ENCODE measurements around the gene TRAF5.
"Not testable (repeated sequence)": the region's sequence is repeated elsewhere in the genome, so short reads cannot be mapped to it uniquely, and the experiment has no call there.

Gene TRAF5

DNA sequence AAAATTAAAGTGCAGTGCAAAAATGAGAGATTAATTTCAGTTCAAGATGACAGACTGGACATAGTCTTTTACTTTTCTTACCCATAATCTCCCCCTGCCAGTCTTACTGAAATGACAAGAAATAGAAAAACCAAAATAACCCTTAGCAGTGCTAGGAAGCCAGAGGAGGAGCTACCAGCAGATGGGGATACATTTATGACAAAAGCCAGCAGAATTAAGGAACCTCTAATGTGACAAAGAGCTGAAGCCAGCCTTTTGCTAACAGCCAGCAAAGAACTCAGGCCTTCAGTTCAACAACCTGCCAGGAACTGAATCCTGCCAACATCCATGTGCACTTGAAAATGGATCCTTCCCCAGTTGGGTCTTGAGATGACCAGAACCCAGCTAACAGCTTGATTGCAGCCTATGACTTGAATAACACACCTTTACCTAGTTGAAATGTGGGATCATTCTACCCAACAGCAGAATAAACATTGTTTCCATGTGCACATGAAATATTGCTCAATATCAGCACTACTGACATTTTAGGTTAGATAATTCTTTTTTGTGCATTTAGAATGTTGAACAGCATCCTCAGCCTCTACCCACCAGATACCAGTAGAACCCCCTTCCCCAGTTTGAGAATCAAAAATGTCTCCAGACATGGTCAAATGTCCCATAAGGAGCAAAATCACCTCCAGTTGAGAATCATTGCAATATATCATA lies 7.9 kb upstream of the TRAF5 start:
- in situ Hi-C loops (cut with MboI; ENCODE audit: low pct_unique_long_range_greater_than_20kb, low sequenced_read_pairs, unreplicated experiment) = no loop called here
- TF ChIP-seq, protein P1, sequence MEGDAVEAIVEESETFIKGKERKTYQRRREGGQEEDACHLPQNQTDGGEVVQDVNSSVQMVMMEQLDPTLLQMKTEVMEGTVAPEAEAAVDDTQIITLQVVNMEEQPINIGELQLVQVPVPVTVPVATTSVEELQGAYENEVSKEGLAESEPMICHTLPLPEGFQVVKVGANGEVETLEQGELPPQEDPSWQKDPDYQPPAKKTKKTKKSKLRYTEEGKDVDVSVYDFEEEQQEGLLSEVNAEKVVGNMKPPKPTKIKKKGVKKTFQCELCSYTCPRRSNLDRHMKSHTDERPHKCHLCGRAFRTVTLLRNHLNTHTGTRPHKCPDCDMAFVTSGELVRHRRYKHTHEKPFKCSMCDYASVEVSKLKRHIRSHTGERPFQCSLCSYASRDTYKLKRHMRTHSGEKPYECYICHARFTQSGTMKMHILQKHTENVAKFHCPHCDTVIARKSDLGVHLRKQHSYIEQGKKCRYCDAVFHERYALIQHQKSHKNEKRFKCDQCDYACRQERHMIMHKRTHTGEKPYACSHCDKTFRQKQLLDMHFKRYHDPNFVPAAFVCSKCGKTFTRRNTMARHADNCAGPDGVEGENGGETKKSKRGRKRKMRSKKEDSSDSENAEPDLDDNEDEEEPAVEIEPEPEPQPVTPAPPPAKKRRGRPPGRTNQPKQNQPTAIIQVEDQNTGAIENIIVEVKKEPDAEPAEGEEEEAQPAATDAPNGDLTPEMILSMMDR (IDR thresholded peaks at IDR 0.05; ENCODE audit: extremely low read depth, insufficient read depth, missing control alignments) = no peak
- no peak for DNase-seq (ENCODE audit: low spot score)

DNA sequence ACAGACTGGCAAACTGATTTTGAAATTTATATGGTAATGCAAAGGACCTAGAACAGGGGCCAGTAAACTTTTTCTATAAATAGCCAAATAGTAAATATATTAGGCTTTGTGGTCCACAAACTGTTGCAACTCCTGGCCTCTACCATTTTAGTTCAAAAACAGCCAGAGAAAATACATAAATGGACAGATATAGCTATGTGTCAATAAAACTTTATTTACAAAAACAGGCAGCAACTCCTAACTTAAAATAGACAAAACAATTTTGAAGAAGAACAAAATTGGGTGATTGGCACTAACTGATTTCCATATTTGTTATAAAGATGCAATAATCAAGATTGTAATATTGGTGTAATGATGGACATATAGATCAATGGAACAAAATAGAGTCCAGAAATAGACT lies 6.7 kb upstream of the TRAF5 start:
- in situ Hi-C loops (cut with MboI; ENCODE audit: low pct_unique_long_range_greater_than_20kb, low sequenced_read_pairs, unreplicated experiment) = no loop called here
- TF ChIP-seq, protein P1 (IDR thresholded peaks at IDR 0.05; ENCODE audit: extremely low read depth, insufficient read depth, missing control alignments) = no peak
- DNase-seq (ENCODE audit: low spot score) = no peak

DNA sequence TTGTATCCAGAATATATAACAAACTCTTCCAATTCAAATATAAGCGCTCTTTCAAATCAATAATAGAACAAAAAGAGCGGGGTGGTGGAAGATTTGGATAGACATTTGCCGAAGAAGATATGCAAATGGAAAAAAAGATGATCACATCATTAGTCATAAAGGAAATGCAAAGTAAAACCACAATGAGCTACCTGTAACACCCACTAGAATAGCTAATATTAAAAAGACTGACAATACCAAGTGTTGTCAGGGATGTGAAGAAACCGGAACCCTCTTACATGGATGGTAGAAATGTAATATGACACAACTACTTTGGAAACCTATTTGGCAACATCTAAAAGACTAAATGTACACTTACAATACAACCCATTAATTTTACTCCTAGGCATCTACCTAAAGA lies 5.7 kb upstream of the TRAF5 start:
- DNase-seq (ENCODE audit: low spot score) = no peak
- in situ Hi-C loops (cut with MboI; ENCODE audit: low pct_unique_long_range_greater_than_20kb, low sequenced_read_pairs, unreplicated experiment) = no loop called here
- TF ChIP-seq, protein P1 (IDR thresholded peaks at IDR 0.05; ENCODE audit: extremely low read depth, insufficient read depth, missing control alignments) = no peak

DNA sequence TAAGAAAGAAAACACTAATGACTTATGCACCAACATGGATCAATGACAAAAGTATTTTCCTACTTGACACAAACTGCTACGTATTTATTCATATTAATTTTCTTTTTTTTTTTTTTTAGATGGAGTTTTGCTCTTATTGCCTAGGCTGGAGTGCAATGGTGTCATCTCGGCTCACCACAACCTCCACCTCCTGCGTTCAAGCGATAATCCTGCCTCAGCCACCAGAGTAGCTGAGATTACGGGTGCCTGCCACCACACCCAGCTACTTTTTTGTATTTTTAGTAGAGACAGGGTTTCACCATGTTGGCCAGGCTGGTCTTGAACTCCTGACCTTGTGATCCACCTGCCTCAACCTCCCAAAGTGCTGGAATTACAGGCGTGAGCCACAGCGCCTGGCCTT lies 5.0 kb upstream of the TRAF5 start:
- DNase-seq (ENCODE audit: low spot score); in situ Hi-C loops (cut with MboI; ENCODE audit: low pct_unique_long_range_greater_than_20kb, low sequenced_read_pairs, unreplicated experiment): not testable (repeated sequence)

DNA sequence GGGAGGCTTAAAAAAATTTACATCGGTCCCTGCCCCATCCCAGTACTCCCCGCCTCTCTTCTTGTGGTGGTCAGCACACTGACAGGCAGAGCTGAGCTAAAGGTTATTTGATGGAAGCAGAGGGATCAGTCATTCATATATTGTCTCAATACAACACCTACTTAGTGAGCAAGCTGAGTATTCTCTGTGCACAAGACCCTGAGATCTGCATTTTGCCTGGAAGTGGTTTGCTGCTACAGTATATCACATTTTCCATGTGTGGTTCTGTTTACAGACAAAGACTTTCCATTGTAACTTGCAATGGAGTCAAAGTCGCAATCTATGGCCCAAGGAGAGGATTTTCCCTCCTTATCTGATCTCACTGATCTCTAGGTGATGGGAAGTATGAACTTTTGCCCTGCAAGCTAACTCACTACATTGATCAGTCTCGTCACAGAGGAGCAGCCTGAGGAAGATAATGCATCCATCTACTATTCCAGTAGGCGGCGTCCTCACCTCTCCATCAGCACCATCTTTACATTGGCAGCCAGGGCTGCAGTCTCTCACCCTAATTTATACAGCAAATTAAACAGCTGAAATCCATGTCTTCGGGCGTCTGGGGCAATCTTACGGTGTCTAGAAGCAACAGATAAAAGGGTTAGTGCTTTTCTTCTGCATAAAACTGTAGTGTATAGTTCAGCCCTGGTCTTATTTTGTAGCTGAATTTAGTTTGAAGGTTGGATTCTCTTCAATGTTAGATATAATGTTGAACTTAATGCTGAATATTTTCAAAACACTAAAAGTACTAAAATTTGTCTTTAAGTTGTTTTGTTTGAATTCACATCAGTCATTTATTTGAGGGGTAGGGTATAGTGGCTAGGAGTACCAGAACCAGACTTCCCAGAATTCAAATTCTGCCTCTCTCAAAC lies 3.2 kb upstream of the TRAF5 start:
- TF ChIP-seq, protein P1 (IDR thresholded peaks at IDR 0.05; ENCODE audit: extremely low read depth, insufficient read depth, missing control alignments) = peak; percentile 90
- peak; percentile 74 for DNase-seq (ENCODE audit: low spot score)
- in situ Hi-C loops (cut with MboI; ENCODE audit: low pct_unique_long_range_greater_than_20kb, low sequenced_read_pairs, unreplicated experiment) = no loop called here

DNA sequence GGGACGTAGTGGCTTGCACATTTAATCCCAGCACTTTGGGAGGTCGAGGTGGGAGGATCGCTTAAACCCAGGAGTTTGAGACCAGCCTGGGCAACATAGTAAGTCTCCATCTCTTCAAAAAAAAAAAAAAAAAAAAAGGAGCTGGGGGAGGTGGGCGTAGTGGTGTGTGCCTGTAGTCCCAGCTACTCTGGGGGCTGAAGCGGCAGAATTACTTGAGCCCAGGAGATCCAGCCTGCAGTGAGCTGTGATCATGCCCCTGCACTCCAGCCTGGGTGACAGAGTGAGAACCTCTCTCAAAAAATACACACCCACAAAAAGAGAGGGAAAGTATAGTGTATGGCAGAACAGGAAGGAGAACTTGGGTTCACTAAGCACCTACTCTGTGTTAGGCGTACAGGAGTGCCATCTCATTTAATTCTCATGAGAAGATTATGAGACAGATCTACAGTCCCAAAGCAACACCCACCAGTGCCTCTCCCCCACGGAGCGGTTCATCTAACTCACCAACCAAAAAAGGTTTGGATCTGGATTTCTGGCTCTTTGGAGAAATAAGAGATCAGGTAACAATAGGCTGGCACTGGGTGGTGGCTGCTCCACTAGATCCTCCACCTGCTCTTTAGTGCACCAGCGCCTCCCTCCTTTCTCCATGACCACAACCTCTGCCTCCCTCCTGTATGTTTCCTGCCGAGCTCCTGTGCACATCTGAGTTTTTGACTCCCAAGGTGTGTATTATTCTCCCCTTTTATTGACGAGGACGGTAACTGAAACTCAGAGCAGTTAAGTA lies 1.4 kb upstream of the TRAF5 start:
- in situ Hi-C loops (cut with MboI; ENCODE audit: low pct_unique_long_range_greater_than_20kb, low sequenced_read_pairs, unreplicated experiment) = loop anchor here (25.0 kb wide), 1 partner anchor 337 kb away; no protein-coding TSS in a partner anchor
- DNase-seq (ENCODE audit: low spot score) = no peak
- TF ChIP-seq, protein P1 (IDR thresholded peaks at IDR 0.05; ENCODE audit: extremely low read depth, insufficient read depth, missing control alignments) = no peak

All from GM13977 (cell line).